HepG2 (cell line): ENCODE data around the gene LSM12. TPM values are rescaled to one million over a fixed set of nuclear protein-coding genes. Genes with fewer than 3 reads are reported as not detected.
A peak's percentile ranks its signal among the peaks of the same experiment; 100 is the strongest.

Experiments
- ATAC-seq: fragments of 200-7000 bp; cut with Tn5 transposase; 3 replicates; pipeline ENCODE4 v1.9.1; 2020; ENCODE audit warnings: mild to moderate bottlenecking, moderate library complexity
- BruUV-seq: library from RNA; stranded (reverse); fragments of 400-500 nt; replicated peaks from 2 replicates; lab custom pipeline; 2021; lab: Mats Ljungman, UMichigan
- CTCF ChIA-PET: fragments of 300-600 bp; formaldehyde crosslinking; extraction: SDS; loops from one replicate; lab custom pipeline; 2021; ENCODE audit warnings: low total read pairs, inconsistent platforms, low intra/inter-chr PET ratio; lab: Yijun Ruan, JAX
- POLR2A ChIA-PET: fragments of 350-600 bp; sonication (Branson Sonifier 250); formaldehyde crosslinking; loops from one replicate; lab custom pipeline; 2020; ENCODE audit warnings: antibody characterized with exemption, inconsistent platforms; lab: Yijun Ruan, JAX
- DNase-seq: peaks from one replicate; pipeline ENCODE4 v3.0.0-alpha.2; 2015; ENCODE audit warnings: low spot score
- FAIRE-seq: peaks from 3 replicates; lab custom pipeline; 2011; peaks lifted over from hg19 to GRCh38; lab: Jason Lieb, UNC
- H2AFZ ChIP-seq: one replicate; pipeline ENCODE4 v1.6.1; 2011; ENCODE audit warnings: low read length, inconsistent platforms
- H3K27ac ChIP-seq: fragments of 300-600 bp; 3 replicates; pipeline ENCODE4 v1.8.0; 2011; ENCODE audit warnings: mixed run types, mild to moderate bottlenecking, mixed read lengths, low read length, inconsistent platforms; ENCODE audit not compliant: insufficient read depth; ENCODE audit errors: extremely low read length
- H3K27me3 ChIP-seq, 2 experiments: fragments of 200-600 bp in 1 of 2; 2 replicates in 1 of 2; 3 replicates in 1 of 2; pipeline versions ENCODE4 v1.6.0 to v1.8.0; 2011; ENCODE audit warnings: low read length in 2 of 2, mild to moderate bottlenecking in 2 of 2, moderate library complexity in 2 of 2, inconsistent platforms in 1 of 2; ENCODE audit not compliant: insufficient read depth in 2 of 2, control insufficient read depth in 1 of 2
- H3K36me3 ChIP-seq, 2 experiments: fragments of 200-600 bp in 1 of 2; replicated peaks in 1 of 2; 2 replicates in 1 of 2; 3 replicates in 1 of 2; pipeline versions ENCODE4 v1.5.1 to v1.8.0; 2011; ENCODE audit warnings: low read length in 2 of 2, inconsistent platforms in 1 of 2; ENCODE audit not compliant: insufficient read depth in 2 of 2, control insufficient read depth in 1 of 2
- H3K4me1 ChIP-seq: 2 replicates; pipeline ENCODE4 v1.5.1; 2012; ENCODE audit warnings: low read length, inconsistent platforms; ENCODE audit not compliant: insufficient read depth
- H3K4me2 ChIP-seq: 2 replicates; pipeline ENCODE4 v1.6.0; 2011; ENCODE audit warnings: low read depth, low read length, inconsistent platforms
- H3K4me3 ChIP-seq, 3 experiments: fragments of 200-600 bp in 1 of 3; sonication (generic), shearing (Covaris generic) in 1 of 3; replicated peaks in 1 of 3; 2 replicates each; pipeline ENCODE4 v1.5.1; 2011 to 2016; ENCODE audit warnings: low read length in 3 of 3, inconsistent platforms in 2 of 3, low read depth in 2 of 3, mild to moderate bottlenecking in 2 of 3, control low read depth in 1 of 3, mixed read lengths in 1 of 3; ENCODE audit not compliant: insufficient read depth in 1 of 3
- H3K79me2 ChIP-seq: one replicate; pipeline ENCODE4 v1.6.1; 2011; ENCODE audit warnings: low read length, inconsistent platforms; ENCODE audit not compliant: insufficient read depth
- H3K9ac ChIP-seq: 2 replicates; pipeline ENCODE4 v1.6.0; 2011; ENCODE audit warnings: mild to moderate bottlenecking, low read depth, low read length, inconsistent platforms; ENCODE audit not compliant: insufficient read depth
- H3K9me3 ChIP-seq: 2 replicates; pipeline ENCODE4 v1.5.1; 2012; ENCODE audit warnings: mild to moderate bottlenecking, low read length
- H4K20me1 ChIP-seq: 2 replicates; pipeline ENCODE4 v1.6.0; 2011; ENCODE audit warnings: inconsistent platforms, mild to moderate bottlenecking, low read length, moderate library complexity; ENCODE audit not compliant: insufficient read depth
- MATR3 ChIP-seq: sonication (generic); formaldehyde crosslinking; IDR thresholded peaks from 2 replicates; pipeline ENCODE4 v1.4.0; 2020; ENCODE audit warnings: missing genetic modification reagents
- NRL ChIP-seq: sonication (generic); formaldehyde crosslinking; IDR thresholded peaks from 2 replicates; pipeline ENCODE4 v1.5.0; 2020; ENCODE audit warnings: missing genetic modification reagents, mild to moderate bottlenecking, moderate library complexity, borderline replicate concordance
- REL ChIP-seq: sonication (generic); formaldehyde crosslinking; conservative IDR thresholded peaks from 2 replicates; pipeline ENCODE4 v1.8.0; 2022; ENCODE audit warnings: mild to moderate bottlenecking, missing genetic modification reagents, moderate library complexity
- ZC3H4 ChIP-seq: sonication (generic); formaldehyde crosslinking; IDR thresholded peaks from 2 replicates; pipeline ENCODE4 v1.4.0; 2020; ENCODE audit warnings: missing genetic modification reagents, borderline replicate concordance
- ZNF431 ChIP-seq: sonication (generic); formaldehyde crosslinking; IDR thresholded peaks from 2 replicates; pipeline ENCODE4 v1.9.0; 2022; ENCODE audit warnings: missing genetic modification reagents, low read depth, mild to moderate bottlenecking, borderline replicate concordance
- ZNF883 ChIP-seq: sonication (generic); formaldehyde crosslinking; IDR thresholded peaks from 2 replicates; pipeline ENCODE4 v1.5.1; 2020; ENCODE audit warnings: mild to moderate bottlenecking, missing genetic modification reagents; ENCODE audit errors: not compliant biosample characterization
- WGBS: methylation state at CpG from one replicate; pipeline ENCODE4 v1.1.6; 2017; ENCODE audit warnings: low lambda C conversion rate; 5-methylcytosine and 5-hydroxymethylcytosine counted together
- in situ Hi-C: cut with HindIII; loops from 2 replicates; pipeline ENCODE4 v1.10.0; 2017; ENCODE audit warnings: low pct_unique_long_range_greater_than_20kb; ENCODE audit not compliant: extremely low pct_ligation_motif_present
- intact Hi-C: fragments of 100-400 bp; cut with micrococcal nuclease; formaldehyde crosslinking; loops from one replicate; pipeline ENCODE4 v1.10.0; 2022; ENCODE audit not compliant: unreplicated experiment
- polyA plus RNA-seq, 8 experiments: library from polyadenylated mRNA; depleted of rRNA in 3 of 8; stranded (reverse) in 7 of 8; unstranded in 1 of 8; fragments of >200 nt; fragmentation: Illumina TruSeq in 4 of 8; extraction: Trizol in 4 of 8; gene quantifications; 2 replicates each; pipeline versions ENCODE4 v1.2.1 to v1.2.3, GENCODE V29; 2011 to 2016; ENCODE audit warnings: low read depth in 4 of 8, missing spikeins in 1 of 8, mixed read lengths in 1 of 8; ENCODE audit not compliant: insufficient read depth in 1 of 8
- total RNA-seq, 5 experiments: library from RNA; depleted of rRNA; stranded (reverse); fragments of >200 nt; fragmentation: Illumina TruSeq; extraction: Trizol; gene quantifications; 2 replicates each; pipeline ENCODE4 v1.2.3, GENCODE V29; 2016; ENCODE audit warnings: low read depth in 1 of 5
- TF ChIP-seq, protein P1 (sequence below): sonication (generic); formaldehyde crosslinking; IDR thresholded peaks from 2 replicates; pipeline ENCODE4 v1.4.0; 2020; ENCODE audit warnings: missing genetic modification reagents
- TF ChIP-seq, protein P2 (sequence below): sonication (generic); formaldehyde crosslinking; IDR thresholded peaks from 2 replicates; pipeline ENCODE4 v1.5.1; 2020; ENCODE audit warnings: missing genetic modification reagents, mild to moderate bottlenecking, borderline replicate concordance

The LSM12 gene
- total and polyA plus RNA-seq, 2 of the 13 experiments (the other 11 are each of a cell fraction or from before 2014, with no cell fraction given), result 52.8 to 55.7 TPM

DNA sequence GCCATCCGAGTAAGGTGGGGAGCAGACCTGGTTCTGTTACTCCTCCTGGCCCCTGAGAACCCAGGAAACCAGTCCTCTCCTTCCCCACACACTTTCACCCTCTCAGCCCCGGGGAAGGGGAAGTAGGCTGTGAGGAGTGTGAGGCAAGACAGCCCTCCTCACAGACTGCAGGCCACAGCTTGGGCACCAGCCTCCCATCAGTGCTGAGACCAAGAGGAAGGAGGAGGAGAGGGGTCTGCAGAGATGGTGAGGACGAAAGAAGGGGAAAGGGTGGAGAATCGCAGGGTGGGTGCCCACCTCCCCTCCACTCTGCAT lies 11.1 kb upstream of the LSM12 start:
- 82% methylated on average over 4 of the region's 4 CpGs for WGBS
- ATAC-seq (peak; percentile 3; the same call in 2 of the 3 replicates), FAIRE-seq (no peak)
- peaks cover 23 to 57% of the 10 kb centered on the region in 2 experiments for H3K36me3 ChIP-seq
- H3K27ac ChIP-seq, result peak overlapping the region; percentile 37
- H2AFZ ChIP-seq, result no peak overlapping the region
- no peaks in the 10 kb centered on the region for H3K9me3 ChIP-seq
- H3K27me3 ChIP-seq, result no peaks in the 10 kb centered on the region
- H3K79me2 ChIP-seq, result no peaks in the 10 kb centered on the region
- H3K4me3 ChIP-seq, result no peak overlapping the region
- in situ Hi-C loops, result no loop called here
- no TSS peak for BruUV-seq
- TF ChIP-seq, protein P1, sequence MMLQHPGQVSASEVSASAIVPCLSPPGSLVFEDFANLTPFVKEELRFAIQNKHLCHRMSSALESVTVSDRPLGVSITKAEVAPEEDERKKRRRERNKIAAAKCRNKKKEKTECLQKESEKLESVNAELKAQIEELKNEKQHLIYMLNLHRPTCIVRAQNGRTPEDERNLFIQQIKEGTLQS (CRISPR knock-in tag), result no peak
- TF ChIP-seq NRL (CRISPR knock-in tag) (0 out of 2 replicates have a peak, but pooled peaks have one; percentile 38), ZC3H4 (CRISPR knock-in tag) (no peak), MATR3 (no peak), REL (CRISPR knock-in tag) (no peak), ZNF883 (CRISPR knock-in tag) (peak; percentile 25), ZNF431 (0 out of 2 replicates have a peak, but pooled peaks have one; percentile 11)
- TF ChIP-seq, protein P2, sequence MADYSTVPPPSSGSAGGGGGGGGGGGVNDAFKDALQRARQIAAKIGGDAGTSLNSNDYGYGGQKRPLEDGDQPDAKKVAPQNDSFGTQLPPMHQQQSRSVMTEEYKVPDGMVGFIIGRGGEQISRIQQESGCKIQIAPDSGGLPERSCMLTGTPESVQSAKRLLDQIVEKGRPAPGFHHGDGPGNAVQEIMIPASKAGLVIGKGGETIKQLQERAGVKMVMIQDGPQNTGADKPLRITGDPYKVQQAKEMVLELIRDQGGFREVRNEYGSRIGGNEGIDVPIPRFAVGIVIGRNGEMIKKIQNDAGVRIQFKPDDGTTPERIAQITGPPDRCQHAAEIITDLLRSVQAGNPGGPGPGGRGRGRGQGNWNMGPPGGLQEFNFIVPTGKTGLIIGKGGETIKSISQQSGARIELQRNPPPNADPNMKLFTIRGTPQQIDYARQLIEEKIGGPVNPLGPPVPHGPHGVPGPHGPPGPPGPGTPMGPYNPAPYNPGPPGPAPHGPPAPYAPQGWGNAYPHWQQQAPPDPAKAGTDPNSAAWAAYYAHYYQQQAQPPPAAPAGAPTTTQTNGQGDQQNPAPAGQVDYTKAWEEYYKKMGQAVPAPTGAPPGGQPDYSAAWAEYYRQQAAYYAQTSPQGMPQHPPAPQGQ (CRISPR knock-in tag), result 0 out of 2 replicates have a peak, but pooled peaks have one; percentile 16
- TF ChIP-seq, all 625 proteins: peak for 4
- ChIA-PET POLR2A (interaction anchor here (1.0 to 2.6 kb wide), 2 partner anchors 10 to 34 kb away, joined by 6 to 8 read pairs; no protein-coding TSS in a partner anchor), CTCF (no interaction called here)
- no peaks in the 10 kb centered on the region for H4K20me1 ChIP-seq
- intact Hi-C loops, result no loop called here
- DNase-seq, result no peak
- peaks cover 27% of the 10 kb centered on the region for H3K4me1 ChIP-seq
- no peak overlapping the region for H3K4me2 ChIP-seq
- no peak overlapping the region for H3K9ac ChIP-seq
